Stimulated activated CD8-positive, alpha-beta memory T cell treated with anti-CD3 and anti-CD28 coated beads, Interleukin-4, amount 100 ng/mL, for 1 hour (primary cell): ENCODE measurements around the gene DCLK3.

Experiments
- DNase-seq, 2 donors: peaks; one replicate each; pipeline ENCODE4 v3.0.0-alpha.2; 2020; ENCODE audit warnings: low read depth in 2 of 2, low spot score in 1 of 2

DCLK3 gene

DNA sequence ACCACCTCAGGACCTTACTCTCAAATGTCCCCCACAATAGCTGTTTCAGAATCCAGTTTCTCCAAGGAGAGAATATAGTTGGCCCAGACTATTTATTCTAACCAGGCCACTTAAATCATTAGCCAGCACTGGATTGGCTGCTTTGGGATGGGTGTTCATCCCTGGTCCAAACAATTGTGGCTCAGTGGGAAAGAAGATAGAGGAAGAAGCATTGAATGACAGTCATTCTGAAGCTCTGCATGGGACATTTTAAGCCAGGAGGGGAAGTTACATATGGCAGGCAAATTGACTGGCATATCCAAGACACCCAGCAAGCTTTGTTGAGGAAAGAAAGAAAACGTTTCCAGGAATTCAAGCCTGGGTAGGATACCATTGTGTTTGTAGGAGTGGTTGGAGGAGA, 5.6 kb upstream of the DCLK3 start:
- no peak for DNase-seq

- DNase-seq, result no peak
These were observed 751 bp upstream of the DCLK3 start for GRCh38 chr3:36765104-36765503.

DNA sequence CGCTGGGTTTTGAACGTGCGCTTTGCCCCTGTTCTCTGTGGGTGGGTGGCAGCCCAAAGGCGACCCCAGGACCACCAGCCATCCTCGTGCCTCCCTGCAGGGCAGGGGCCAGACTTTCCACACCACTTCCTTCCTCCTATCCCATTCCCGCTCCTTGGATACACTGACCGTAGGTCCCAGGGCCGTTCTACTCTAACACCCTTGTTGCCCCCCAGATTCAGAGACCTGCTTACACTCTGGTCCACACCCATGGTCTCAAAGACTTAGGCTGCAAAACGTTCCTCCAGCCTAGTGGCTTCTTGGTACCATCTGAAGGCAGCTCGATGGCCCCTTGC, 318 bp upstream of the DCLK3 start:
- DNase-seq, result no peak

- no peak for DNase-seq
These were observed 1.2 kb downstream of the DCLK3 start for GRCh38 chr3:36762918-36763849.

DNA sequence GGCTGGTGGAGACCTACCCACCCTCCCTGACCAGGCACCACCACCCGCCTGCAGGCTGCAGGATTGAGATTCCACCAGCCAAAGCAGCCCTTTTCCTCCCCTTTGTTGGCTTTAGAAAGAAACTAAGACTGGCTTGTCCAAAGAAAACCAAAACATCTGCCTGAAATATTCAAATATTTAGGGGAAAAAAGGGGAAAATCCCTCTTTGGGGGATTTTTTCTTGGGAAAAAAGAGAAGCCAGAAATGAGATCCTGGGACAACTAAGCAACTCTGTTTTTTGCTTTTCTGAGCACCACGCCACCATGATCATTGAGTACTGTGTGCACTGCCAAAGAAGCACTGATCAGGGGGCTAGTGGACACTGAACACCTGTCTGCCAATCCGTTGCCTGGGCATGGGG, 2.6 kb downstream of the DCLK3 start:
- DNase-seq, result no peak

GRCh38 chr3:36756269-36756668, 8.1 kb downstream of the DCLK3 start:
- no peak for DNase-seq

DNA sequence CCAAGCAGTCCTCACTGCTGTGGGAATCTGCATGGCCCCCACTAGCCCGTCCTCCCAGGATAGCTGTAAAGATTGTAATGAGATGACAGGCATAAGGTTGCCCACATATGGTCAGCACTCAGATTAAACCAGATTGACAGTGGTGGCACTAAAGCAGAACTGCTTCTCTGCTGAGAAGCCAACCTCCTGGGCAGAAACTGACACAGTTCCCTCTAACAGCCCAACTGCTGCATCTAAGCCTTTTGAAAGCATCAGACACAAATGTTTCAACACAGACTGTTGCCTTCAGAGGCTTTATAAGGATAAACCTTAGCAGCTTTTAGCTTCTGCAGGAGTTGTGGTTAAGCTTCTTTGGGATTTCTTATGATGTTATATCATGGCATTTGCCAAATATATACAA, 13.0 kb downstream of the DCLK3 start:
- no peak for DNase-seq

DNA sequence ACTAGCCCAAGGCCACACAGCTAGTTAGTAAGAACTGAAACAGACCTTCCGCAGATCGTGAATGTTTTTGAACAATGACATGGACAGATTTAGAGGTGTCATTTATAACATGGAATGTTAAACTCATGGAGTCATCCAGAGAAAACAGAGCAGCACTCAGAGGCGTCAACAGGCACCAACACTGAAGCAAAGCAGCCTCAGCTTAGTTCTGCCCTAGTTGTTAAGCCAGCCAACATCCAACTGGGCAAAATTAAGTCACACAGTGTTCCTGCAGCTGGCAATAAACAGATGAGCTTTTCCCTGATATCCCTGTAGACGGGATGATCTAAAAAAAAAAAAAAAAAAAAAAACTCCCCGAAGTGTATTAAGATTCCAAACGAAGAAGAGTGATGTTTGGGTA, 13.6 kb downstream of the DCLK3 start:
- no peak for DNase-seq

GRCh38 chr3:36744763-36745162, 19.6 kb downstream of the DCLK3 start:
- DNase-seq, result no peak

- DNase-seq, result no peak
These were observed 20.5 kb downstream of the DCLK3 start for GRCh38 chr3:36743826-36744225.

- DNase-seq, result no peak
These were observed 23.1 kb downstream of the DCLK3 start for GRCh38 chr3:36741285-36741684.

- DNase-seq, result no peak
These were observed 23.6 kb downstream of the DCLK3 start for GRCh38 chr3:36740787-36741186.

GRCh38 chr3:36738702-36739101, 25.7 kb downstream of the DCLK3 start:
- no peak for DNase-seq

DNA sequence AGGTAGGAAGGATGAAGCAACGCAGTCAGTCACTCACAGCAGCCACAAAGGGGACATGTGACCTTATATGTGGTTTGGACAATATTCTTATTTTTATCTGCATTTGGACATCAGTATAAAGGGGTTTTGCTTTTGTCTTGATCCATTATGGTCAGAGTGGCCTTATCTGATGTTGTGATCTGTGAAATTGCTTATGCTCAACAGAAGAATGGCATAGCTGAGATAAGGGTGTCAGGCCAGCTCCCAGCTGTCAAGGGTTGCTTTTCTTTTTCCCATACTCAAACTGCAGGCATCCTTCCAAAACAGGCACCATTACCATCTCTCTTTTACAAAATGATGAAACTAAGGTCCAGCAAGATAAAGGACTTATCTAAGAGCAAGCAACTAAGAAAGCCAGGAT, 28.1 kb downstream of the DCLK3 start:
- no peak for DNase-seq

DNA sequence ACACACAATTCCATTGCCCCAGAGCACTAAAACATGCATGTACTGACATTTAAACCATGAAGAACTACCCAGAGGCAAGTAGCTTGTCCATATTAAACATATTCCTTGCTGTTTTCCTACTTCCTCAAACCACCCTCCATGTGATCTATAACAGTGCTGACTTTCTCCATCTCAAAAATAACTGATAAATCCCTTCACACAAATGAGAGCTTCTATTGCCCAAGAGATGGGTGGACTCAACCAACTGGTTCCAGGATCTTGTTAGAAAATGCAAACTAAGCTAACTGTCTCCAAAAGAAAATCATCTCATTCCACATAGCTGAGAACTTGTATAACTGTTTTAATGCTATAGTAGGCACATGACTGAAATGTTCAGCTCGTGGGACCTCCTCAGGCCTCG, 29.6 kb downstream of the DCLK3 start:
- DNase-seq, result no peak

DNA sequence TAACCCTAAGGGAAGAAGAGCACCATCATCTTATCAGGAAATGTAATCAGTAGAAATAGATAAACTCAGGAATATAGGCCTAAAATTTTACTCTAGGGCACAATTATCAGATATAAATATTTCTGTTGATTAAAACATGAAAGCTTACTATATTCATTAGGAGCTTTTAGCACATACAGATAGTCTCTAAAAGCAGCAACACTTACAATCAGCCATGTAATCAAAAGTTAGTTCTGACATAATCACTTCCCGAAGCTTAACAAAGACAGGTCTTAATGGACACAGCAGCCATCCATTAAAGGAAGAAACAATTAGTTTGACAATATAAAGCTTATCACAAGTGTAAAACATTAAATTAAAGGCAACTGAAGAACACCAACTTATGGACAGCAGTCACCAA, 30.6 kb downstream of the DCLK3 start:
- no peak for DNase-seq

DNA sequence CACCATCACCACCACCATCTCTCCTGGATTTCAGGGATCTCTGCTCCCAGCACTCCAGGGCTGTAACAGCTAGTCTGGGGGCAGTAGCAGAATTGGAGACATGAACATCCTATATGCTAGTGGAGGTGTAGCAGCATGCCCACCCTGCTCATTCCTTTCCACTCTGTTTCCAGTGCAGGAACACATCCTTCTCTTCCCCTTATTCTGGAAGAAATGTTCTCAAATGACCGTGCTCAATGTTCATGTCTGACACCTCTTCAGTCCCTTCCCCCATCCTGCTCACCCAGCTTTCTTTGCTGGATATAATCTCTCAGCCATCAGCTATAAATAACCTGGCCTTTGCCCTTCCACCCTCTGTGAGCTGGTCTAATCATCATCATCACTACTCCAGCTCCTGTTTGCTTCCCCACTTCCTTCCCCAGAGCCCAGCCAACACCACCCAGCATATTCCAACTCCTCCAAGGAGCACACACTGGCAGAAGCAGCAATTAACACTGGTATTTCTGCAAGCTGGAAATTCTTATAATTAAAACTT, 31.1 kb downstream of the DCLK3 start:
- no peak for DNase-seq

- no peak for DNase-seq
These were observed 33.4 kb downstream of the DCLK3 start for GRCh38 chr3:36730966-36731365.

GRCh38 chr3:36729204-36730056, 34.9 kb downstream of the DCLK3 start:
- no peak for DNase-seq

DNA sequence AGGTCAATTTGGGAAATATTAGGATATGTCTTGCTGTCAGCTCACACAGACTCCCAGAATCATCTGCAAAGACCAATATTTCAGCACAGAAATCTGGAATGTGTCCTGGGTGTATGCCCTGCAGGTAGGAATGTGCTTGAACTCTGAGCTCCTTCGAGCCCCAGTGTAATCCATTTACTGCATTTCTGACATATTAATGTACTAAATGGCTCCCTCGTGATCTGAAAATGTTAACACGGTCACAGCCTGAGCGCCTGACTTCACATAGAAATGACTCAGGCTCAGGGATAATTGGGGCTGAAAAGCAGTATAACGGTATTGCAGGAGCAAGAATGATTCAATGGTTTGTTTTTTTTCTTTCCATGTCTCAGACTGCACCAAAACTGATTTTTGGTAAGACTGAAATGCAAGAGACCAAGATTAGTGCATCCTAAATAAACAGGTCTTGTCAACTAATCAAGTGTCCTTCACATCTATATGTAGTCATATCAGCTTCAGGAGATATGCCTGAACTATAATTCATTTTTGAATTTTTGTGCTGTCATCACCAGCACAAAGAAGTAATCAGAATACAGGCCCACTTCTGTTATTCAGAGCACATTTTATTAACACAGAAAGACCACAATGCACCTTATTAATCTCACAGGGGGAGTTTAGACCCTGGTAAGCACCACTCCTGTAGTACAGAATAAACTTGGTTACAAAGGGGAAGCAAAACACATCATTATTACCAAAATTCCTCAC, 49.8 kb downstream of the DCLK3 start:
- DNase-seq, result no peak

DNA sequence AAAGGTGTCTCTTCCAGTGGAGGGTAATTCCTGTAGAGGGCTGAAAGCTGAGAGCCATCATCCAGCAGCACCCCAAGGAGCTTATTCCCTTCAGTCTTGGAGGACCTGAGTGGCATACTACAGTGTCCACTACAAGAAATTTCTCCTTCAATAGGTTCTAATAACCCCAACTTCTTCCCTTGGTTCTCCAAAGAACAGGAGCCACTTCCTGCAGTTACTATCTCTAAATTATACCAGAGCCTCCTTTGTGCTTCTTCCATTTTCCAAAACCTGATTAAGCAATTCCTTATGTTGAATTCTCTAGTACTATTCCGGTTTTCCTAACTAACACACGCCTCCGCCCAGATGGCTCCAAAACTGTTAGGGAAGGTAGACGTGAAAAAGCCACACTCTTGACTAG, 50.4 kb downstream of the DCLK3 start:
- no peak for DNase-seq
